ENCODE results near the gene EXOG. TPM values are rescaled to one million over a fixed set of nuclear protein-coding genes. Genes with fewer than 3 reads are reported as not detected.

EXOG gene
- total RNA-seq, 1 experiment from 2014 or later, result 12.5 TPM

- intact Hi-C loops (cut with micrococcal nuclease; ENCODE audit: unreplicated experiment), result no loop called here
- TF ChIP-seq SIN3A (IDR thresholded peaks at IDR 0.05; ENCODE audit: borderline replicate concordance, insufficient read depth, low read depth, low read length), result no peak
- TF ChIP-seq POLR2AphosphoS5 (IDR thresholded peaks at IDR 0.05; ENCODE audit: low read depth, low read length), result no peak
- CTCF ChIA-PET, result interaction anchor here (0.6 to 1.5 kb wide), 6 partner anchors 19 to 503 kb away, joined by 3 to 9 read pairs (median 4); no protein-coding TSS in a partner anchor
- no TSS peak for BruUV-seq (replicated peaks)
- ATAC-seq, result no peak
- POLR2A ChIA-PET, result interaction anchor here (0.6 kb wide), 1 partner anchor 12 kb away, joined by 5 read pairs; no protein-coding TSS in a partner anchor
- Histone ChIP-seq H3K4me1 (ENCODE audit: control insufficient read depth, insufficient read depth, low read length) (peaks cover 5% of the 10 kb centered on the region; the same call in 1 of the 2 replicates), H3K9me3 (ENCODE audit: control insufficient read depth, insufficient read depth, low read depth, low read length) (no peaks in the 10 kb centered on the region), H3K36me3 (ENCODE audit: control insufficient read depth, insufficient read depth, low read length) (no peaks in the 10 kb centered on the region), H3K27me3 (ENCODE audit: control insufficient read depth, insufficient read depth, low read length) (no peaks in the 10 kb centered on the region), H3K4me3 (ENCODE audit: low read depth in 2 of 2, low read length in 2 of 2) (peak overlapping the region; percentile 75 to 87), H3K27ac (ENCODE audit: low read length) (peak overlapping the region; percentile 82)
- in situ Hi-C loops (cut with HindIII; ENCODE audit: low pct_unique_long_range_greater_than_20kb, low sequenced_read_pairs), result no loop called here
- no peak for DNase-seq (ENCODE audit: low read depth, low spot score)
These were observed 891 bp downstream of the EXOG start for GRCh38 chr3:38497031-38497430.

GRCh38 chr3:38500688-38501417 is 4.7 kb downstream of the EXOG start:
- intact Hi-C loops (cut with micrococcal nuclease; ENCODE audit: unreplicated experiment), result loop anchor here (10.0 kb wide), 1 partner anchor 344 kb away; no protein-coding TSS in a partner anchor
- no peak for DNase-seq (ENCODE audit: low read depth, low spot score)
- BruUV-seq (replicated peaks), result no TSS peak
- POLR2A ChIA-PET, result no interaction called here
- H3K4me3 ChIP-seq (ENCODE audit: low read depth in 2 of 2, low read length in 2 of 2), result no peak overlapping the region
- no peak for ATAC-seq
- H3K27me3 ChIP-seq (ENCODE audit: control insufficient read depth, insufficient read depth, low read length), result no peaks in the 10 kb centered on the region
- peaks cover 5% of the 10 kb centered on the region; the same call in 1 of the 2 replicates for H3K4me1 ChIP-seq (ENCODE audit: control insufficient read depth, insufficient read depth, low read length)
- no peak for TF ChIP-seq POLR2AphosphoS5 (IDR thresholded peaks at IDR 0.05; ENCODE audit: low read depth, low read length)
- TF ChIP-seq TCF7L2 (IDR thresholded peaks at IDR 0.05; ENCODE audit: low read depth, low read length), result no peak
- TF ChIP-seq CTCF (IDR thresholded peaks at IDR 0.05), result no peak
- no peak for TF ChIP-seq SIN3A (IDR thresholded peaks at IDR 0.05; ENCODE audit: borderline replicate concordance, insufficient read depth, low read depth, low read length)
- TF ChIP-seq REST (IDR thresholded peaks at IDR 0.05; ENCODE audit: insufficient read depth in 1 of 2, low read depth in 2 of 2, low read length in 1 of 2), result no peak
- H3K27ac ChIP-seq (ENCODE audit: low read length), result no peak overlapping the region
- CTCF ChIA-PET, result no interaction called here
- H3K9me3 ChIP-seq (ENCODE audit: control insufficient read depth, insufficient read depth, low read depth, low read length), result no peaks in the 10 kb centered on the region
- no peaks in the 10 kb centered on the region for H3K36me3 ChIP-seq (ENCODE audit: control insufficient read depth, insufficient read depth, low read length)
- in situ Hi-C loops (cut with HindIII; ENCODE audit: low pct_unique_long_range_greater_than_20kb, low sequenced_read_pairs), result loop anchor here (25.0 kb wide), 1 partner anchor 161 kb away; no protein-coding TSS in a partner anchor

- DNase-seq (ENCODE audit: low read depth, low spot score) (no peak), ATAC-seq (no peak)
- no peaks in the 10 kb centered on the region for H3K9me3 ChIP-seq (ENCODE audit: control insufficient read depth, insufficient read depth, low read depth, low read length)
- ChIA-PET CTCF (no interaction called here), POLR2A (no interaction called here)
- intact Hi-C loops (cut with micrococcal nuclease; ENCODE audit: unreplicated experiment) (loop anchor here (10.0 kb wide), 1 partner anchor 338 kb away; no protein-coding TSS in a partner anchor), in situ Hi-C loops (cut with HindIII; ENCODE audit: low pct_unique_long_range_greater_than_20kb, low sequenced_read_pairs) (loop anchor here (25.0 kb wide), 1 partner anchor 155 kb away; no protein-coding TSS in a partner anchor)
- no peaks in the 10 kb centered on the region for H3K4me1 ChIP-seq (ENCODE audit: control insufficient read depth, insufficient read depth, low read length)
- H3K36me3 ChIP-seq (ENCODE audit: control insufficient read depth, insufficient read depth, low read length), result peaks cover 3% of the 10 kb centered on the region; the same call in 1 of the 2 replicates
- no peak for TF ChIP-seq TCF7L2 (IDR thresholded peaks at IDR 0.05; ENCODE audit: low read depth, low read length)
- no peak for TF ChIP-seq SIN3A (IDR thresholded peaks at IDR 0.05; ENCODE audit: borderline replicate concordance, insufficient read depth, low read depth, low read length)
- no peak for TF ChIP-seq CTCF (IDR thresholded peaks at IDR 0.05)
- no peak for TF ChIP-seq POLR2AphosphoS5 (IDR thresholded peaks at IDR 0.05; ENCODE audit: low read depth, low read length)
- no peak for TF ChIP-seq REST (IDR thresholded peaks at IDR 0.05; ENCODE audit: insufficient read depth in 1 of 2, low read depth in 2 of 2, low read length in 1 of 2)
- BruUV-seq (replicated peaks), result no TSS peak
- H3K4me3 ChIP-seq (ENCODE audit: low read depth in 2 of 2, low read length in 2 of 2), result no peak overlapping the region
- H3K27me3 ChIP-seq (ENCODE audit: control insufficient read depth, insufficient read depth, low read length), result no peaks in the 10 kb centered on the region
- H3K27ac ChIP-seq (ENCODE audit: low read length), result no peak overlapping the region
These were observed 11.0 kb downstream of the EXOG start for GRCh38 chr3:38507120-38507519.
